HL-60 (cell line): Measurements from ENCODE around the gene VWC2.

ENCODE experiments used
- CTCF ChIP-seq: IDR thresholded peaks from one replicate; pipeline ENCODE4 v1.5.1; 2011; ENCODE audit warnings: low read length, control low read depth, inconsistent platforms; ENCODE audit not compliant: insufficient read depth
- REST ChIP-seq: IDR thresholded peaks from 2 replicates; pipeline ENCODE4 v1.6.1; 2012; ENCODE audit warnings: low read depth; ENCODE audit not compliant: insufficient replicate concordance

GRCh38 chr7:49800031-49800430 lies 26.6 kb downstream of the VWC2 start:
- TF ChIP-seq REST (no peak), CTCF (no peak)
